H9 (cell line): ENCODE results near the gene RIC1. TPM values are rescaled to one million over a fixed set of nuclear protein-coding genes. Genes with fewer than 3 reads are reported as not detected.

Experiments used
- DNase-seq: peaks from one replicate; pipeline ENCODE4 v3.0.0-alpha.2; 2017
- H2AFZ ChIP-seq: one replicate; pipeline ENCODE4 v1.6.1; 2013; ENCODE audit warnings: mild to moderate bottlenecking, low read length, control low read depth, moderate library complexity
- H2AK5ac ChIP-seq: 2 replicates; pipeline ENCODE4 v1.6.1; 2013; ENCODE audit warnings: low read length, control low read depth, mixed read lengths; ENCODE audit not compliant: insufficient read length
- H2BK120ac ChIP-seq: one replicate; pipeline ENCODE4 v1.6.1; 2013; ENCODE audit warnings: low read depth, mild to moderate bottlenecking, low read length, control low read depth, inconsistent platforms; ENCODE audit not compliant: poor library complexity, severe bottlenecking
- H2BK12ac ChIP-seq: 2 replicates; pipeline ENCODE4 v1.6.1; 2013; ENCODE audit warnings: low read length, control low read depth, mixed read lengths, low read depth; ENCODE audit not compliant: insufficient read length
- H2BK15ac ChIP-seq: 2 replicates; pipeline ENCODE4 v1.6.1; 2013; ENCODE audit warnings: low read depth, low read length, control low read depth
- H2BK20ac ChIP-seq: one replicate; pipeline ENCODE4 v1.6.1; 2013; ENCODE audit warnings: low read depth, mild to moderate bottlenecking, low read length, control low read depth, inconsistent platforms; ENCODE audit not compliant: poor library complexity, severe bottlenecking
- H2BK5ac ChIP-seq: 2 replicates; pipeline ENCODE4 v1.6.1; 2013; ENCODE audit warnings: low read length, control low read depth, mixed read lengths; ENCODE audit not compliant: insufficient read length
- H3K14ac ChIP-seq: 2 replicates; pipeline ENCODE4 v1.6.1; 2013; ENCODE audit warnings: low read length, control low read depth; ENCODE audit not compliant: insufficient read depth
- H3K18ac ChIP-seq: 2 replicates; pipeline ENCODE4 v1.6.1; 2013; ENCODE audit warnings: low read depth, mild to moderate bottlenecking, mixed read lengths, low read length, control low read depth; ENCODE audit not compliant: insufficient read length
- H3K23ac ChIP-seq: 2 replicates; pipeline ENCODE4 v1.6.1; 2013; ENCODE audit warnings: low read length, control low read depth, mixed read lengths, low read depth; ENCODE audit not compliant: insufficient read length
- H3K23me2 ChIP-seq: 2 replicates; pipeline ENCODE4 v1.6.1; 2013; ENCODE audit warnings: low read depth, mild to moderate bottlenecking, mixed read lengths, low read length, control low read depth; ENCODE audit not compliant: insufficient read length, poor library complexity, severe bottlenecking
- H3K27ac ChIP-seq: 2 replicates; pipeline ENCODE4 v1.5.1; 2013; ENCODE audit warnings: low read length, control low read depth, mixed read lengths, low read depth; ENCODE audit not compliant: insufficient read length
- H3K27me3 ChIP-seq: 2 replicates; pipeline ENCODE4 v1.6.1; 2013; ENCODE audit warnings: low read length, control low read depth, inconsistent platforms; ENCODE audit not compliant: insufficient read depth
- H3K4ac ChIP-seq: 2 replicates; pipeline ENCODE4 v1.6.1; 2013; ENCODE audit warnings: low read depth, mild to moderate bottlenecking, control low read depth, inconsistent platforms, low read length, moderate library complexity
- H3K4me1 ChIP-seq: 2 replicates; pipeline ENCODE4 v1.6.1; 2013; ENCODE audit warnings: low read length, control low read depth, inconsistent platforms; ENCODE audit not compliant: insufficient read depth
- H3K4me2 ChIP-seq: 2 replicates; pipeline ENCODE4 v1.6.1; 2013; ENCODE audit warnings: low read length, control low read depth, mixed read lengths; ENCODE audit not compliant: insufficient read length, insufficient read depth
- H3K56ac ChIP-seq: 2 replicates; pipeline ENCODE4 v1.6.1; 2013; ENCODE audit warnings: low read depth, mild to moderate bottlenecking, mixed read lengths, low read length, control low read depth; ENCODE audit not compliant: insufficient read length
- H3K79me1 ChIP-seq: 2 replicates; pipeline ENCODE4 v1.6.1; 2013; ENCODE audit warnings: low read depth, mild to moderate bottlenecking, moderate library complexity, low read length, control low read depth, inconsistent platforms; ENCODE audit not compliant: insufficient read depth, poor library complexity, severe bottlenecking
- H3K79me2 ChIP-seq: 2 replicates; pipeline ENCODE4 v1.6.1; 2013; ENCODE audit warnings: low read length, control low read depth, inconsistent platforms; ENCODE audit not compliant: insufficient read depth
- H3K9ac ChIP-seq: 2 replicates; pipeline ENCODE4 v1.6.1; 2013; ENCODE audit warnings: low read length, control low read depth, mixed read lengths; ENCODE audit not compliant: insufficient read length; ENCODE audit errors: extremely low read depth
- H3K9me3 ChIP-seq: one replicate; pipeline ENCODE4 v1.6.1; 2013; ENCODE audit warnings: low read depth, low read length, inconsistent platforms; ENCODE audit not compliant: control insufficient read depth
- H3T11ph ChIP-seq: one replicate; pipeline ENCODE4 v1.6.1; 2013; ENCODE audit warnings: mild to moderate bottlenecking, low read length, control low read depth, inconsistent platforms
- H4K20me1 ChIP-seq: one replicate; pipeline ENCODE4 v1.6.1; 2013; ENCODE audit not compliant: control insufficient read depth, insufficient read length, insufficient read depth
- H4K5ac ChIP-seq: 2 replicates; pipeline ENCODE4 v1.6.1; 2013; ENCODE audit warnings: low read depth, mild to moderate bottlenecking, mixed read lengths, low read length, control low read depth; ENCODE audit not compliant: insufficient read length
- H4K8ac ChIP-seq: replicated peaks from 2 replicates; pipeline ENCODE4 v1.6.1; 2013; ENCODE audit warnings: low read length, control low read depth, mixed read lengths, low read depth; ENCODE audit not compliant: insufficient read length
- H4K91ac ChIP-seq: 2 replicates; pipeline ENCODE4 v1.6.1; 2013; ENCODE audit warnings: low read depth, mild to moderate bottlenecking, moderate library complexity, mixed read lengths, low read length, control low read depth; ENCODE audit not compliant: insufficient read length
- H3K27ac Mint-ChIP-seq, 3 experiments: 2 replicates in 2 of 3; 3 replicates in 1 of 3; pipeline ENCODE4 v1.8.0; 2020 to 2021; ENCODE audit warnings: mixed read lengths in 3 of 3, mild to moderate bottlenecking in 1 of 3, moderate library complexity in 1 of 3
- H3K27me3 Mint-ChIP-seq: 2 replicates; pipeline ENCODE4 v1.8.0; 2021; ENCODE audit warnings: low read depth, mild to moderate bottlenecking, moderate library complexity, mixed read lengths
- H3K36me3 Mint-ChIP-seq, 3 experiments: 2 replicates in 2 of 3; 3 replicates in 1 of 3; pipeline ENCODE4 v1.8.0; 2020 to 2021; ENCODE audit warnings: low read depth in 3 of 3, mixed read lengths in 3 of 3; ENCODE audit not compliant: insufficient read depth in 1 of 3
- H3K4me1 Mint-ChIP-seq, 2 experiments: 2 replicates each; pipeline ENCODE4 v1.8.0; 2020; ENCODE audit warnings: mixed read lengths in 2 of 2
- H3K4me3 Mint-ChIP-seq, 2 experiments: 2 replicates in 1 of 2; 3 replicates in 1 of 2; pipeline ENCODE4 v1.8.0; 2020 to 2021; ENCODE audit warnings: mild to moderate bottlenecking in 2 of 2, mixed read lengths in 2 of 2, moderate library complexity in 1 of 2
- H3K9me3 Mint-ChIP-seq, 2 experiments: 2 replicates in 1 of 2; 3 replicates in 1 of 2; pipeline ENCODE4 v1.8.0; 2020; ENCODE audit warnings: mild to moderate bottlenecking in 2 of 2, mixed read lengths in 2 of 2, moderate library complexity in 1 of 2
- CTCF ChIP-seq: fragments of 200-600 bp; sonication (generic); conservative IDR thresholded peaks from 3 replicates; pipeline ENCODE4 v1.8.0; 2021; ENCODE audit warnings: antibody characterized with exemption, mild to moderate bottlenecking
- WGBS: extraction: QIAGEN DNeasy Blood & Tissue Kit; methylation state at CpG from one replicate; pipeline ENCODE4 v1.1.7; 2013; ENCODE audit warnings: missing lambda C conversion rate, low lambda C conversion rate, mixed read lengths; ENCODE audit not compliant: insufficient read length; ENCODE audit errors: extremely low coverage; 5-methylcytosine and 5-hydroxymethylcytosine counted together
- total RNA-seq: library from RNA; stranded (reverse); gene quantifications from 2 replicates; pipeline ENCODE4 v1.2.1, GENCODE V29; 2021

The RIC1 gene
- total RNA-seq, 1 experiment from 2014 or later: 13.7 TPM

GRCh38 chr9:5736563-5737346 is 107.8 kb downstream of the RIC1 start:
- no peak overlapping the region for H2AK5ac ChIP-seq
- no peak overlapping the region for H2AFZ ChIP-seq
- no peak overlapping the region for H2BK20ac ChIP-seq
- no peaks in the 10 kb centered on the region for H3K9me3 ChIP-seq
- TF ChIP-seq CTCF: no peak
- H3K14ac ChIP-seq: no peak overlapping the region
- no peak overlapping the region for H2BK120ac ChIP-seq
- Mint-ChIP-seq H3K27me3 (no peaks in the 10 kb centered on the region), H3K36me3 (peaks cover 11 to 17% (median 14%) of the 10 kb centered on the region in 3 experiments; a peak in 6 of 7 replicates), H3K4me3 (no peak overlapping the region), H3K4me1 (peaks cover 3 to 4% of the 10 kb centered on the region in 2 experiments; a peak in 3 of 4 replicates), H3K9me3 (no peaks in the 10 kb centered on the region), H3K27ac (no peak overlapping the region)
- no peak overlapping the region for H3K4me2 ChIP-seq
- no peak overlapping the region for H4K5ac ChIP-seq
- no peak overlapping the region for H2BK12ac ChIP-seq
- H3K56ac ChIP-seq: no peak overlapping the region
- no peak overlapping the region for H3K9ac ChIP-seq
- H3K4ac ChIP-seq: no peak overlapping the region
- no peaks in the 10 kb centered on the region for H3K79me1 ChIP-seq
- H4K91ac ChIP-seq: no peak overlapping the region
- no peak overlapping the region for H3K27ac ChIP-seq
- no peak overlapping the region for H3T11ph ChIP-seq
- no peak overlapping the region for H2BK5ac ChIP-seq
- no peak overlapping the region for H2BK15ac ChIP-seq
- H3K79me2 ChIP-seq: no peaks in the 10 kb centered on the region
- H3K23ac ChIP-seq: no peak overlapping the region
- no peaks in the 10 kb centered on the region for H3K4me1 ChIP-seq
- no peaks in the 10 kb centered on the region for H3K27me3 ChIP-seq
- DNase-seq: no peak
- no peak overlapping the region for H4K8ac ChIP-seq
- no peaks in the 10 kb centered on the region for H3K23me2 ChIP-seq
- no CpG with 5 or more reads among the region's 2 CpGs for WGBS
- H3K18ac ChIP-seq: no peak overlapping the region
- H4K20me1 ChIP-seq: no peaks in the 10 kb centered on the region
